HG03103 (cell line): Measurements from ENCODE around the gene SVOP.

Experiments
- ATAC-seq: cut with Tn5 transposase; IDR thresholded peaks from one replicate; pipeline ENCODE4 v1.9.1; 2021; ENCODE audit warnings: low read depth; ENCODE audit not compliant: unreplicated experiment

The SVOP gene

DNA sequence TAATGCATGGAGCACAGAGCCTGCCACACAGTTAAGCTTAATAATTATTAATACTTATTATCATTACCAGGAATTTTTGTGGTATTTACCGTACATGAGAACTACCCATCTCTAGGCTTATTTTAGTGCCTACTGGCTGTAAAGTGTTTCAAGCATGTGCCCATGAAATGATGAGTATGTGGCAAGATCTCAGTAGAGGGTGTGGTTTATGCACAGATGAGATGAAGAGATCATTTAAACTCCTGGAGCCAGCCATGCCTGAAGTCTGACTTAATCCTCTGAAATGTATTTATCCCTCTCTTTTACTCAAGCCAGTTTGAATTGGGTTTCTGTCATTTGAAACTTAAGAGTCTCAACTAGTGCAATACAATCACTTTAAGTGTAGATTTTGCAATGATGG lies 80.7 kb downstream of the SVOP start:
- ATAC-seq = no peak

DNA sequence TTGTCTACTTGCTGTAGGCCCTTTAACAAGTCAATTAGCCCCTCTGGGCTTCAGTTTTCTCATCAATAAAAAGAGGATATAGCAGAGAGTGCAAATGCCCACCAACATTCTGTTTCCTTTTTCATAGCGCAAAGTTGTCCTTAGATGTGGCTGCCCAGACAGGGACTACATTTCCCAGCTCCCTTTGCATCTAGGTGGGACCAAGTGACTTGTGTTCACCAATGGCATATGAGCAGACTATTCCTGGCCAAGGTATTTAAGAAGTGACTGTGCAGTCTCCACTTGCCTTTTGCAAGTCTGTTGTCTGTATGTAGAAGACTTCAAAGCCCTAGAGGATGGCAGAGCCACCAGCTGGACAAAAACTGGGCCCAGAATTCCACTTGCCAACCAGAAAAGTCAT lies 81.3 kb downstream of the SVOP start:
- no peak for ATAC-seq

DNA sequence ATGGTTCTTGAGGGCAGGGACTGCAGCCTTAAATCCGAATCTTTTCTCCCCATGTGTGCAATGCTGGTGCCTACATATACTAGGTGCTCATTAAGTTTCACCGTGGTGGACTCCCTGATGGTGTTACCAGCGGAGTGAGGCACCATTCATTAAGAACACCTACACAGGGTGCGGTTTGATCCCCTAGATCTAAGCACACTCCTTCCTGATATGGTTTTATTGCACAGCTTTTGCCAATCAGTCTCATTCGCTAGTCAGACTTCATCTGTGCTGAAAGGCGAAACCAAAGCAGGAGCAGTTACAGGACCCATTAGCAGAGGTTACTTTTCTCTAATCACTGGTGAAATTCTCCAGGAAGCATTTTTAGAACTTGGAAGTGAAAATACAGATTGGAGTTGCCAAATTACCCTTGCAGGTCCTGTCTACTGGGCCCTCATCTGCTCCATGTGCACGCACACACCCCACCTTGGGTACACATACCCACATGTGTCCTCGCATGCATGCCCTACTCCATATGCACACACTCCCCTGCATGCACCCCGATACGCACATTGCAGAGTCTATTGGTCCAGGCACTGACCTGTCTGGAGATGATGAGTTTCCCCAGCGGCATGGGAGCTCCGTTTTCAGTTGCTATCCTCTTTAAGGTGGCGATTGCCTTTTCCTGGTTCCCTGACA lies 82.5 kb downstream of the SVOP start:
- ATAC-seq = no peak

DNA sequence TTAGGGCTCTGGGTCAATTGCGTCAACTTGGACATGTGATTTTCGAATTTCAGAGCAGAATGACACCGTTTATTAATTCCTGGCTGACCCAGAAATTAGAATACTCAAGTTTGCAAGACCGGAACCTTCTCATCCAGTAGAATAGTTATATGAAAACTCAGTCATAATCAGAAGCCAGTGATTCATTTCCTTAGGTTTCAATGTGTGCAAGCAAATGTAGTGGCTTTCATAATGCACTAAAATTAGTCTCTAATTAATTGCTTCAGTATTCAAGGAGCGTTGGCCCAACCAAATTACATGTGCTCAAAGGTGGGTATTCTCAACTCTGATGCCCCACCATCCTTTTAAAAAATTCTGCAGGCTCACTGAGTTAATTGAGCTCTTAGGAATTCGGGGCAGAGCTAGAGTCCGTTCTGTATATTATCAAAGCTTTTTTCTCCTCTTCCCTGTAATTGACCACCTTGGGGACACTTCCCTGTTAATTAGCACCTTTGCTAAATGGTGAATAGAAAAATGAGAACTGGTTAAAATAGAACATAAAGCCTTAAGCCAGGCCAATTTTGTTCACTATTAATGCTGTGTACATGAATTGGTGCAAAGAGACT lies 85.6 kb downstream of the SVOP start:
- no peak for ATAC-seq

DNA sequence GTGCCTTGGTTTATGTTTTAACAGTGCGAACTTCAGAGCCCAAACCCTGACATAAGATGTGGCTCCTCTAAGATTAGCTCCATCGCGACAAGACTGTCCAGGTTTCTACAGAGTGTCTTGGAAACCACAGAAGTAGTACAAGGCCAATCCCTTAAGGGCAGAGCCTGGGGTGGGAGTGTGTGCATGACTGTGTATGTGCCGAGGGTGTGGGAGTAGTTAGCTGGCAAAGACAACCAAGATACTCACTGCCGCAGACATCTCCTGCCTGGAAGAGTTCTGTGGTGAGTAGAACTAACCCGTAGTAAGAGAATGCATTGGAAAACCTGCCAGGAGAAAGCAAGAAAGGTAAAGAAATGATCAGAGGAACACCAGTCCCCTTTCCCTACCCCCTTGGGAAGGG lies 86.9 kb downstream of the SVOP start:
- no peak for ATAC-seq

DNA sequence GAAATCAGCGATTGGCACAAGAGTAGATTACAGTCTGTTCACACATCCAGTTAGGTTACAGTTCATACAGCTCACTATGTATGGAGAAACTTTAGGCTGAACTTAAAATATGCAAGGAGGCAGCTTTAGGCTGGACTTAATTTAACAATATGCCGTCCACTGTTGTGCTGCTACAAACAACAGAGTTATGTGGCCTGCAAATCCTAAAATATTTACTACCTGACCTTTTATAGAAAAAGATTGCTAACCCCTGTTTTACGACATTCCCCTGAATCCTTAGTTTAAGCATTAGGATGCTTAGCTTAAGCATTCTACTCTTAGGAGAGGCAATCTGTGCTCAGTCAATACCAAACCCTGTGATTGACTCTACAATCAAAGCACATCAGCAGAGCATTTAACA lies 90.1 kb downstream of the SVOP start:
- ATAC-seq = no peak

DNA sequence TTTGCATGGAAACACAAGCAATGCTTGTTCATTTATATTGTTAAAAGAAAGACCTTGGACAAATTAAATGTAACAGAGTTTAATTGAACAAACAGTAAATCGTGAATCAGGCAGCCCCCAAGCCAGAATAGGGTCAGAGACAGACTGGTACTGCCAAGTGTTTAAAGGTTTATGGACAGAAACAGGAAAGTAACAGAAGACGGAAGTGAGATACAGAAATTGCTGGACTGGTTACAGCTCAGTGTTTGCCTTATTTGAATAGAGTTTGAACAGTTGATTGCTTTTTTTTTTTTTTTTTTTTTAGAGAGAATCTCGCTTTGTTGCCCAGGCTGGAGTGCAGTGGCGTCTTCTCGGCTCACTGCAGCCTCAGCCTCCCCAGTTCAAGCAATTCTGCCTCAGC lies 90.7 kb downstream of the SVOP start:
- ATAC-seq = no peak

DNA sequence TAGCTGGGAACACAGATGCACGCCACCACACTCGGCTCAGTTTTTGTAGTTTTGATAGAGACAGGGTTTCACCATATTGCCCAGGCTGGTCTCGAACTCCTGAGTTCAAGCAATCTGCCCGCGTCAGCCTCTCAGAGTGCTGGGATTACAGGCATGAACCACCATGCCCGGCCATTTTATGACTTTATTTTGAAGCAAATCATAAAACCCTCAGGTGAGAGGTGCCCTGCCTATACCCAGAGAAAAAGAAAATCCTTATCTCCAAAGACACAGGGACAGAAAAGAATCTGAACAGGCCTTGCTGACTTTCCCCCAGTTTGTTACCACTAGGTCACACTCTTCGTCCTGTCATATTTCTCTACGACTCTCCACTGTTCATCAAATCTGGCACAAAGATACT lies 92.2 kb downstream of the SVOP start:
- ATAC-seq = no peak

DNA sequence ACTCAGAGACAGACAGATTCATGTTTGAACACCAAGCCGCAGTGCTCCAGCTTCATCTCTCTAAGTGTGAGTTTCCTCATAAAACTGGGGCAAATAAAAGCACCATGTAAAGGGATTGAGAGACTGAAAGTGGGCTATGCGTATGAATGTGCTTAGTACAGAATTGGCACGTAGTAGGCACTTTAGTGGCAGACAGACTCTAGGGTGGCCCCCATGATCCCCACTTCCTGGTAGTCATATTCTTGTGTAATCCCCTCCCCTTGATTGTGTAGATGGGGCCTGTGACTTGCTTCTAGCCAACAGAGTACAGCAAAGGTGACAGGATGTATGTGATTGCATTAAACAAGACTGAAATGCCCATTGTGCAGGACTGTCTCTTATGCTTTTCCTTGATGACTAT lies 98.0 kb downstream of the SVOP start:
- no peak for ATAC-seq

DNA sequence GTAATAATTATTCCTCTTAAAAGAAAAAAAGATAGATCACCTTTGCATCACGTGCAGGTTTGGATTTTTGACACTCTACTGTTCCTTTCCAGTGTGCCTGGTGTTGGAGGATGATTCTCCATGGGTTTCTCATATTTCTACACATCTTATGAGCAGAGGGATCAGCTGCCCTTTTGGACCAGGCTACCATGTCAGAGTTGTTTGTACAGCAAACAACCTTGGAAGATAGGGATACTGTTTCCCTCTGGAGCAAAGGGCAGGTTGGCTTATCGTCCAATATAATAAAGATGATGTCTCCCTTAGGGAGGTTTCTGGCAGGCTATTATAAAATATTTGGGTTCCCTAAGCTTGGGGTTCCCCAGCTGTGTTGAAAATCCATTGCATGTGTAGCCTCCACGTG lies 98.9 kb downstream of the SVOP start:
- no peak for ATAC-seq

DNA sequence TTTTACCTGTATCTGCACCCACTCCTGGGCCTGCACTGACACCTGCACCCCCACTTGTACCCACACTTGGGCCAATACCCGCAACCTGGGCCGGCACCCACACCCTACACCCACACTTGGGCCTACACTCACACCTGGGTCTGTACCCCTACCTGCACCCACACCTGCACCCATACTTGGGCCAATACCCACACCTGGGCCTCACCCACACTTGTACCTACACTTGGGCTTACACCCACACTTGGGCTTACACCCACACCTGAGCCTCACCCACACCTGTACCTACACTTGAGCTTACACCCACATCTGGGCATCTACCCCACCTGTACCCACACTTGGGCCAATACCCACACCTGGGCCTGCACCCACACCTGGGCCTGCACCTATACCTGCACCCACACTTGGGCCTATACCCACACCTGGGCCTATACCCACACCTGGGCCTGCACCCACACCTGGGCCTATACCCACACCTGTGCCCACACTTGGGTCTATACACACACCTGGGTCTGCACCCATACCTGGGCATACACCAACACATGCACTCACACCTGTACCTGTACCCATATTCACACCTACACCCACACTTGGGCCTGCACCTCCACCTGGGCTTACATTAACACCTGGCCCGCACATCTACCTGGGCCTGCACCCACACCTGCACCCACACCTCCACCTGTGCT lies 101.8 kb downstream of the SVOP start:
- no peak for ATAC-seq

DNA sequence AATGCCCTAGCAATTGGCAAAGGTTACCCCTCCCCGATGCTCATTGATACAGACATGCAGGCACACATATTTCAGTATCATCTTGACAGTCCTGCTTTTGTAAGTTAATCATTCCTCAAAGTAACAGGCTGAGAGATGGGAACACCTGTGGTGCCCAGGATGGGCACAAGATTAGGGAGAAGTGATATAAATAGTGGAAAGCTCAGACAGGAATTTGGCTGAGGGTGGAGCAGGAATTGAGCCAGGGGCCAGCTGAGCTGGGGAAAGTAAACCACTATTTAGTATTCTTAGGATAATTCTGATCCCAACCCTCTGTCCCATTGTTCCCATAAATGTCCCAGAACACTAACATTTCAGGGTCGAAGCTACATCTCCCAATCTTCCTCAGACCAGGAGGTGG lies 102.7 kb downstream of the SVOP start:
- ATAC-seq = no peak

DNA sequence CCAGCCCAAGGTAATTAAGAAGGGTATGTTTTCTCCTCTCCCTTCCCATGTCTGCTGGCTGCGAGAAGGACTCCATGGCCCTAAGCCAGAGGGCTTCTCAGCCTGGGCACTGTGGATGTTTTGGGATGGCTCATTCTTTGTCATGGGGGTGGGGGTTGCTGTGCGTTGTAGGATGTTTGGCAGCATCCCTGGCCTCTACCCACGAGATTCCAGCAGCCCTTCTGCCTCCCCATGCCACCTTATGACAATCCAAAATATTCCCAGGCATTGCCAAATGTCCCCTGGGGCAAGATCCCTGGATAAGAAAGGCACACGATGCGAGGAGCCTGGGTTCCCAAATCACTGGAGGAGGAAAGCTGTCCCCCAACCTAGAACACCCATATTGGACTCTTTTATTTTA lies 104.5 kb downstream of the SVOP start:
- ATAC-seq = no peak

DNA sequence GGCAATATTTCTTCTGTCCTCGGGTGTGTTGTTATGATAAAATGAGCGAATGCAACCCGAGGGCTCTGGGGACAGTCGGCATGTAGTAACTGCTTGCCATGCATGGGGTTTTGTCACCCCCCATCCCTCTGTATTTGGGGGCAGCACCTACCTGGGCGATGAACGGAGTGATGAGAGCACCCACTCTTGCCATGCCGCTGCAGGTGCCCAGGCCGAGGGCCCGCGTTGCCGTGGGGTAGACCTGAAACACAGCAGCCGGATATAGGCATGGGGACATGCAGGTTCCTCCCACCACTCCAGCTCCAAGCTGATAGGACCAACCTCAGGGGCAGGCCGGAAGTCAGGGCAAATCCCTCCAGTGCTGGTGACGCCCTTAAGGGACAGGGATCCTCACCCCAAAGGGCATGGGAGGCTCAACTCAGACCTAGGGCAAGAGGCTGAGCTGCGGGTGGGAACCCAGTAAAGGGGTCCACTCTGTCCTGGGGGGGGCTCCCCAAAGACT lies 105.2 kb downstream of the SVOP start:
- ATAC-seq = no peak

DNA sequence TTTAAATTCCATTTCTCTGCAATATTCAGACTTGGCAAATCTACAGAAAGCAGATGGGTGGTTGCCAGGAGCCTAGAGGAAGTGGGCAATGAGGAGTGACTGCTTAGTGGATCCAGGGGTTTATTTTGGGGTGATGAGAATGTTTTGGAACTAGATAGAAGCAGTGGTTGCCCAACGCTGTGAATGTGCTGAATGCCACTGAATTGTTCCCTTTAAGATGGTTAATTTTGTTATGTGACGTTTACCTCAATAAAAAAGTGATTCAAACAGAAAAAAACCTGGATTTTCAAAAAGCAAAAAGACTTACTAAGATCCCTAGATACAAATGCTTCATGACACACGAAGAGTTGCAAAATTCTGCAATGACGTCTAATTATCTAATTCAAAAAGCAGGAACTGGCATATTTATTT lies 106.7 kb downstream of the SVOP start:
- ATAC-seq = no peak

DNA sequence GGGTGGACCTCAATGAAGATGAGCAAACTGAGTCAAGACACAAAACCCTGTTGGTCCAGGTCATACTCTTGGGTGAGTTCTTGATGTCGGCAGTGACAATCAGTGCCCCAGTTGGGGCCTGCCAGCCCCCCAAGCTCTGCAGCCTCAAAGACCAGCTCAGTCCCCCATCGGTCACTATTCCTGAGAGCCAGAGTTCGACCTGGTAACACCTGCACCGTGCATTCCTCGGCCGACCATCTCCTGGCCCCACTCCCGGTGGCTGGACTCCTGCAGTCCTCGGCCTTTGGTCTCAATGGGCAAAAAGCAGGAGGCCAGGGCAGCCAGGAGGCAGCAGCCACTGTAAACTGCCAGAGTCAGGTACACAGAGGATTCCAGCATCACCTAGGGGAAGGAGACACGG lies 108.5 kb downstream of the SVOP start:
- ATAC-seq = no peak

DNA sequence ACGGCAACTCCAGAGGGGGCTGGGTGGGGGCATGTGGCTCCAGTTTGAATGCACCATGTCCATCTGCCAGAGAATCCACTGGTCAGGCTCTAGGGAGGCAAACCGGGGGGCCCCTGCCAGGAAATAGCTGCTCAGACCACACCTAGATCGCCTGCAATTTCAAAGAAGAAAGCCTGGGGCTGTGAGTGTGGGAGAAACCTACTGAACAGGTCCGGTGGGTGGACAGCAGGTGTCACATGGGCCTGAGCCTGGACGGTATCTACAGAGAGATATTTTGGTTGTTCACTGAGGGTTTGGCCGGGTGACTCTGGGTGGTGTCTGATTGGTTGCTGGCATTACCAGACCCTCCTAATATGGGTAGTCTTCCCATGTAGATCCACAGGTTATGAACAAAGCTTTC lies 109.0 kb downstream of the SVOP start:
- ATAC-seq = no peak

DNA sequence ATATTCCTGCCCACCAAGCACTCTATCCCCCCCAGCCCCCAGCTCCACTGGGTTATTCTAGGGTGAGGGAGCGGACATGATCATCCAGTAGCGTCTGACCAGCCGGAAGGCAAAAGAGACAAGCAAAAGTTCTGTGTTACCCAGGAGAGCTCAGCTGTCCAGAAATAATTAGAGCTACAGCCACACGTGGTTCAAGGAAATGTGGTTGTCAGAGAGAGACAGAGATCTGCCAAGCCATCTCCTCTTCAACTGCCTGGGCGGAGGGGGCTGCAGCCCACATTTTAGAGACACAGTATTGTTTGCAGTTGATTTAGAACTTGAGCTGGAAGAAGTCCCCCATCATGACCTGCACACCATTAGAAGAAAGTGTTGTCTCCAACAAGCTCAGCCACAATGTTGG lies 110.5 kb downstream of the SVOP start:
- no peak for ATAC-seq

DNA sequence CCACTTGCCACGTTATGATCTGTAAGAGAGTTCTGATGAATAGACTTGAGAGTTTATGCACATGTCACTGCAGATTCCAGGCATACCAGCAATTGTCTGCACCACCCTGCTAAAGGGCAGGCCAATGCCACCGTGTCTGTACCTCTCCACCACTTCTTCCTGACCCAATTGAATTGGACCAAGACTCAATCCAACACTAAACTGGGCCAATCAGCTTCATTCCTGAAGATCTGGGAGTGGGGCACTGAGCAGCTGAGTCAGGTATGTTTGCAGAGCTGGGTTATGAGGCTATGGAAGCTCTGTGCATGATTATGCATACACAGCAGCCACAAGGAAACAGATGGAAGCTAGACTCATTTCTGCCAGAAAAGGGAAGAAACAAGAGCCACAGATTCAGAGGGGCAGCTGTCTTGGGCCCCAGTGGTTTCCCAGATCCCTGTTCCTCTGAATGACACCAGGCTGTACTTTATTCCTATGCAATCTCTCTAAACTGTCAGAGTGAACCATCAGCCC lies 113.0 kb downstream of the SVOP start:
- ATAC-seq = no peak

DNA sequence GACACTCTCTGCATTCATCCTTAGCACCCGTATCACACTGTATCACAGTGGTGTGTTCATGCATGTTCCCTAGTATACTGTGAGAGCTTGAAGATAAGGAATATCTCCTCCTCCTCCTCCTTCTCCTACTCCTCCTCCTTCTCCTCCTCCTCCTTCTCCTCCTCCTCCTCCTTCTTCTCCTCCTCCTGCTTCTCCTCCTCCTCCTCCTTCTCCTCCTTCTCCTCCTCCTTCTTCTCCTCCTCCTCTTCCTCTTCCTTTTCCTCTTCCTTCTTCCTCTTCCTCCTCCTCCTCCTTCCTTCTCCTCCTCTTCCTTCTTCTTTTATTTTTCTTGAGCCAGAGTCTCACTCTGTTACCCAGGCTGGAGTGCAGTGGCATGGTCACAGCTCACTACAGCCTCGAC lies 113.9 kb downstream of the SVOP start:
- ATAC-seq = no peak

DNA sequence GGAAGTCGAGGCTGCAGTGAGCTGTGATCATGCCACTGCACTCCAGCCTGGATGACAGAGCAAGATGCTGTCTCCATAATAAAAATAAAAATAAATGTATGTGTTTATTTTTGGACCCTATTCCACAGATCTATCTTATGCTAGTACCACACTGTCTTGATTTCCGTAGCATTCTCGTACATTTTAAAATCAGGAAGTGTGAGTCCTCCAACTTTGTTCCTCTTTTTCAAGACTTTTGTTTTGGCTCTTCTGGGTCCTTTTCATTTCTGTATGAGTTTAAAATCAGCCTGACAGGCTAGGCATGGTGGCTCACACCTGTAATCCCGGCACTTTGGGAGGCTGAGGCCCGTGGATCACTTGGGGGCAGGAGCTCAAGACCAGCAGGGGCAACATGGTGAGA lies 115.1 kb downstream of the SVOP start:
- ATAC-seq = no peak

DNA sequence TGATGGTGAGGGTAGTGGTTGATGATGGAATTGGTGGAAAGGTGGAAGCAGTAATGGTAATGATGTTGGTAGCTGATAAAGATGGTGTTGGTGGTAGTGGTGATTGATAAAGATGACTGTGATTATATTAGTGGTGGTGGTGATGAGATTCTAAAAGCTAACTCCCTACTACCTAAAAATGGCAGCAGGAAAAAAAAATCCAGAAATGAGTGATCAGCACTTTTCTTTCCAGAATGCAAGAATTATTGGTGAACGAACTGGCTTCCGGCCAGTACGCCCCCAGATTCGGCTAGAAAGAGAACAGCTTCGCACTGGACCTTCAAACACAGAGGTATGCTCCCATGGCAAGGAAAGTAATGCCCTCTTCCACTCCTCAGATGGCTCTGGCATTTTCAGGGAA lies 121.7 kb downstream of the SVOP start:
- ATAC-seq = no peak
